Epithelial cell of esophagus (primary cell): Measurements from ENCODE around the gene MOCS1.

ENCODE experiments used
- DNase-seq: peaks from one replicate; pipeline ENCODE4 v3.0.0; 2010; ENCODE audit warnings: low read depth
- H3K4me3 ChIP-seq: 2 replicates; pipeline ENCODE4 v1.5.1; 2011; ENCODE audit warnings: mild to moderate bottlenecking, low read length, control low read depth
- CTCF ChIP-seq: IDR thresholded peaks from 2 replicates; pipeline ENCODE4 v1.5.1; 2011; ENCODE audit warnings: low read depth, mild to moderate bottlenecking, low read length, control low read depth, inconsistent platforms; ENCODE audit not compliant: insufficient read depth; ENCODE audit errors: missing control alignments

The MOCS1 gene

GRCh38 chr6:39912446-39912845 lies 21.8 kb downstream of the MOCS1 start:
- TF ChIP-seq CTCF: no peak
- no peak for DNase-seq
- no peak overlapping the region for H3K4me3 ChIP-seq

GRCh38 chr6:39911513-39912125 lies 22.6 kb downstream of the MOCS1 start:
- no peak for TF ChIP-seq CTCF
- no peak overlapping the region for H3K4me3 ChIP-seq
- DNase-seq: no peak

DNA sequence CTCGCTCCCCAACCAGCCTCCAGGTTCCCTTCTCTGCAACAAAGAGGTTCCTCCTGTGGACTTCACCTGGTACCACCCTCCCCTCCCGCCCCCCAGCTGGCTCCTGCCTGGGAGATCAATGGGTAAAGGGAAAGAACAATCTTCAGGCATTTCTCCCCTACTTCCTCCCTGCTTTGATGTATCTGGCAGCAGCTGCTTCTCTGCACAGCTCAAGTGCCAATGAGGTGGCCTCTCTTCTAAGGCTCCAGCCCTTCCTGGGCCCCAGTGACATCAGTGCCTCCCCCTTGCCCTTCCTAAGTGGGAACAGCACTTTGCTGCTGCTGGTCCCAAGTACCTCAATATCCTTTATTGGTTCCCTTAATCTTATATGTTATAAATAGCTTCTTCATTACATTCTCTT lies 23.5 kb downstream of the MOCS1 start:
- TF ChIP-seq CTCF: no peak
- no peak overlapping the region for H3K4me3 ChIP-seq
- no peak for DNase-seq

- no peak overlapping the region for H3K4me3 ChIP-seq
- no peak for DNase-seq
- TF ChIP-seq CTCF: no peak
Observed at GRCh38 chr6:39910164-39910563, 24.1 kb downstream of the MOCS1 start.

- TF ChIP-seq CTCF: no peak
- no peak overlapping the region for H3K4me3 ChIP-seq
- DNase-seq: no peak
Observed at GRCh38 chr6:39909701-39910100, 24.6 kb downstream of the MOCS1 start.

DNA sequence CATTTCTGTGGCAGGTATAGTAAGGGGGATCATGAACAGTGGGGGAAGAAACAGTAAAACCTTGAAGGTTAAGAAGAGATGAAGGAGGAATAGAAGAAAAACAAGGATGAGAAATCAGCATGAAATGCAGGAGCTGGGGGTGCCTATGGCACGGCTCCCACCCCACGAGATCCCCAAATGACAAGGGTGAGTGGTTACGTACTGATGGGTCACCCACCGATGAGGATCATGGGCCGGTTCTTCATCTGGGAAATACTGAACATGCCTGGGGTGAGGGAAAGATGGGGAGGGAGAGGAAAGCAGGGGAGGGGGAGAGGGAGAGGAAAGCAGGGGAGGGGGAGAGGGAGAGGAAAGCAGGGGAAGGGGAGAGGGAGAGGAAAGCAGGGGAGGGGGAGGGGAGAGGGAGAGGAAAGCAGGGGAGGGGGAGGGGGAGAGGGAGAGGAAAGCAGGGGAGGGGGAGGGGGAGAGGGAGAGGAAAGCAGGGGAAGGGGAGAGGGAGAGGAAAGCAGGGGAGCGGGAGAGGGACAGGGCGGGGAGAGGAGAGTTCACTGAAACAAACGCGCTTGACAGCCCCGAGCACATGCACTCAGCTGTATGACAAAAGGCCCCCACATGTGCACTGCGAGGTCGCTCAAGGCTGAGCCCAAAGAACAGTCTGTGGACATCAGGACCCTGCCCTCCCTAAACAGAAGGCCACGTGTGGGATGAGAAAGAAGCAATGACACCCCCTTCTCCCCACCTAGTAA lies 25.3 kb downstream of the MOCS1 start:
- no peak overlapping the region for H3K4me3 ChIP-seq
- no peak for DNase-seq
- no peak for TF ChIP-seq CTCF
